HG03097 (cell line): ENCODE results near the gene TTLL8.
"Not testable (repeated sequence)": the region's sequence is repeated elsewhere in the genome, so short reads cannot be mapped to it uniquely, and the experiment has no call there.

Source experiments
- ATAC-seq: cut with Tn5 transposase; IDR thresholded peaks from one replicate; pipeline ENCODE4 v1.9.1; 2021; ENCODE audit not compliant: unreplicated experiment, low FRiP score

TTLL8 gene

DNA sequence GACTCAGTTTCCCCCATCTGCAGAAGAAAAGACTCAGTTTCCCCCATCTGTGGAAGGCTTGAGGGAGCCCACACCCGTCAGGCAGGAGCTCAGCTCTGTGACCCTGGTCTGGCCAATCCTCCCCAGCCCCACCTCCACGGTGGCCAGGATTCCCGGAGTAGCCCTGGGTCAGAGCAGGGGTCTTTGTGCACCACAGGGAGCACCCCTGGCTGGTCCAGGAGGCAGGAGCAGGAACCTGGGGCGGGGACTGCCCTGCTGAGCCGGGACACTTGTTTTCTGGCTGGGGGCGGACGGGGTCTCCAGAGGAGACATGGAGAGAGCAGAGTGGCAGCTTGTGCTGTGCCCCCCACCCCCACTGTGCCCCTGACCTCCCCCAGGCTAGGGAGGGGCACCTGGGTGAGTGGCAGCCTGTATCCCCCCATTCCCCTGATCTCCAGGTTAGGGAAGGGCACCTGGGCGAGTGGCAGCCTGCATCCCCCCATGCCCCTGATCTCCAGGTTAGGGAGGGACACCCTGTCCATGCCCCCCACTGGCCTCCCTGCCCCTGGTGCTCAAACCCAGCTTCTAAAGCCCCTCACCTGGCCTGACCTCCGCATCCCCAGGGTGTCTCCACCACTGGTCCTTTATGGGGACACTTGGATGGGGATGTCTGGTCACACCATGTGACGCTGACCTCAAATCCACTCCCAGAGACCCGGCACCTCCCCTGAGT lies 64.3 kb downstream of the TTLL8 start:
- ATAC-seq: no peak

DNA sequence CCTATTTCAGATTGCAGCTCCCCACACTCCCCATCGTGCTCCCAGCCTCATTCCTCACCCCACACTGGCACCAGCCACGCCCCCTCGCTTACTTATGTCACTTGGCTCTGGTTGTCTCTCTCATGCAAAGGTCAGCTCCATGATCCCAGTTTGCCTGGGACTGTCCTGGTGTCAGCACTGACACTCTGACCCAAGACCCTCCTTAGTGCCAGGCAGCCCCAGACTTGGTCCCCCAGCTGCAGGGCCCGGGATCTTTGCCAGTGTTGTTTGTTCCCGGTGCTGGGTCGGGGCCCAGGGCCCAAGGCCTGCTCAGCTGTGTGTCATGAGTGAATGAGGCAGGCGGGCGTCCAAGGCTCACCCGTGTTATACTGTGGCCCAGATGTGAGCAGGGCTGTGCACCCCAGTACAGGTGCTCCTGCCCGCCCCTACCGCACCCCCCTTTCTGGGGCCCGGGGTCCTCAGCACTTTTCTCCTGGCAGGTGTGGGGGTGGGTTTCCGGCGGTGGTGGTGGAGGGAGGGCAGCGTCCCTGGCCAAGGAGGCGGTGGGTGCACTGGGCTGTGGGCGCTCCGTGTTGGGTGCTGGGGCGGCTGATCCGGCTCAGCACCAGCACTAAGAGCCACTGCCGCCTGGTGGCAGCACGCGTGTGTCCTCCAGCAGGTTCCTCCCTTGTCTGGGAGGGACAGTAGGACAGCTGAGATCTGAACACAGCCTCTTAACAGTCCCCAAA lies 65.0 kb downstream of the TTLL8 start:
- no peak for ATAC-seq

DNA sequence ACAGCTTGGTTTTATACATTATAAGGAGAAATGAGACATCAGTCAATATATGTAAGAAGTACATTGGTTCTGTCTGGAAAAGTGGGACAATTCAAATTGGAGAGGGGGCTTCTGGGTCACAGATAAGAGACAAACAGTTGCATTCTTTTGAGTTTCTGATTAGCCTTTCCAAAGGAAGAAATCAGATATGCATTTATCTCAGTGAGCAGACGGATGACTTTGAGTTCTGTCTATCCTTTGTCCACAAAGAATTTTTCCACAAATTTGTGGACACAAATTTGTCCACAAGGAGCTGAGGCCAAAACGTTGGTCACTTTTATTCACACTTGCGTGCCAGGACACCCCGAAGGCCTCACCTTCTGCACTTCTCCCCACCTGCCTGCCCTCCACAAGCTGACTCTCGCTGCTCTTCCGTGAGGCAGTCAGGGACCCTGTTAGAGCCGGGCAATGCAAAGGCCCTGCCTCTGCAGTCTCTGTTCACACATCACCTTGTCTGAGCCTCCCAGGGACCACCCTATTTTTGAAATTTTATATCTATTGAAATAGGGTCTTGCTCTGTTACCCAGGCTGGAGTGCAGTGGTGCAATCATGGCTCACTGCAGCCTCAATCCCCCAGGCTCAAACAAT lies 66.1 kb downstream of the TTLL8 start:
- no peak for ATAC-seq

DNA sequence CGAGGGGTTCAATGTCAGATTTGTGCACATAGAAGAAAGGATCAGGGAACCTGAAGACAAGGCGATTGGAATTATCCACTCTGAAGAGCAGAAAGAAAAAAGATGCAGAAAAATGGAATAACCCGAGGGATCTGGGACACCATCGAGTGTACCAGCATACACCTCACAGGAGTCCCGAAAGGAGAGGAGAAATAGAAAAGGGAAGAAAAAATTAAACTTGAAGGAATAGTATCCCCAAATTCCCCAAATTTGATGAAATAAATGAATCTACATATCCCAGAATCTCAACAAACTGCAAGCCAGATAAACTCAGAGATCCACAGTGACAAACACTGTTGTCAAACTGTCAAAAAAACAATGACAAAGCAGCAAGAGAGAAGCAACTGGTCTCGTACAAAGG lies 66.9 kb downstream of the TTLL8 start:
- ATAC-seq: no peak

DNA sequence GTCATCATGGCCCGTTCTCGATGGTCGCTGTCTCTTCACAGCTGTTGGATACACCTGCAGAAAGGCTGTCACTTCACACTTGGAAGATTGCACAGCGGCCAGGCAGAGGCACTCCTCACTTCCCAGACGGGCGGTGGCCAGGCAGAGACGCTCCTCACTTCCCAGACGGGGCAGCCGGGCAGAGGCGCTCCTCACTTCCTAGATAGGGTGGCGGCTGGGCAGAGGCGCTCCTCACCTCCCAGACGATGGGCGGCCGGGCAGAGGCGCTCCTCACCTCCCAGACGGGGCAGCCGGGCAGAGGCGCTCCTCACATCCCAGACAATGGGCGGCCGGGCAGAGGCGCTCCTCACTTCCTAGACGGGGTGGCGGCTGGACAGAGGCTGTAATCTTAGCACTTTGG lies 68.3 kb downstream of the TTLL8 start:
- not testable (repeated sequence) for ATAC-seq

DNA sequence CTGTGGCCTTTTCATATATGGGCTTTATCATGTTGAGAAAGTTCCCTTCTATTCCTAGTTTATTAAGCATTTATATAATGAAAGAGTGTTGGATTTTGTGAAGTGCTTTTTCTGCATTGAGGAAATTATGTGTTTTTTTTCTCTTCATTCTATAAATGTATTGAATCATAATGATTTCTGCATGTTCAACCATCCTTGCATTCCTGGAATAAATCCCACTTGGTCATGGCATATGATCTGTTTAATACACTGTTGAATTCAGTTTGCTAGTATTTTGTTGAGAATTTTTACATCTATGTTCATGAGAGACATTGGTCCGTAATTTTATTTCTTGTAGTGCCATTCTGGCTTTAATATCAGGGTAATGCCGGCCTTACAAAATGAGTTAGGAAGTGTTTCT lies 71.8 kb downstream of the TTLL8 start:
- ATAC-seq: no peak

DNA sequence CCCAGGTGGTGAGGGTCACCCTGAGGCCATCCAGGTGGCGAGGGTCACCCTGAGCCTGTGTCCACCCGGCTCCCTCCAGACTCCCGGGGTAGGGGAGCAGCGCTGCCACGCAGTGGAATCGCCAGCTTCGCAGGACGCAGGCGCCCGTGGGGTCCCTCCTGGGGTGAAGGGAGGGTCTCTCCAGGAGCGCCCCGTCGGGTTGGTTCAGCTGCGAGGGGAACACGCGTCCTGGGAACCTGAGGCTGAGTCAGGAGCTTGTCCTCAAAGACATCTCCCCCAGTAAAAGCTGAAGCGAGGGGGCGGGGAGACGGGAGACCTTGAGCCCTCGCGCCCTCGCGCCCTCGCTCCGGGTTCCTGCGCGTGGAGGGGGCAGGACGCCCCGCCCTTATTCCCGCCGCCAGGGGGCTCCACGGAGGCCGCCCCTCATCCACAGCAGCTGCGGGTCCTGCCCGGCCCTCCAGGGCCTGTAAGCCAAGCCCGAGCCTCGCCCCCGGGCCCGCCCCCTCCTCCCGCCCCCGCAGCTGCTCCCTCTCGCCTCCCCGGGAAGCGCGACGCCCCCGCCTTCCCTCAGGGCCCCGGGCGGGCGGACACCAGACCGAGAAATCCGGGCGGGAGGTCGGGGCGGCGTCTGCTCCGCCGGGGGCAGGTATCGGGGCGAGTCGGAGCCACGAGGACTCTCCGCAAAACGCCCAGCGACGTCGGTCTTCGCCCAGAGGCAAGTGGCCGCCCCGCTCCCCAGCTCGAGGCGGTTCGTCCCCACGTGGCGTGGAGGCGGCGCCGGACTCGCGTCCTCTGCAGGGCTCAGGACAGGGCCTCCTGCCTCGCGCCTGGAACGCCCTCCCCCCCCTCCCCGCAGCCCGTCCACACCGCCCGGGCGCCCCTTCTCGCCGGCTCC lies 74.7 kb downstream of the TTLL8 start:
- ATAC-seq: no peak

DNA sequence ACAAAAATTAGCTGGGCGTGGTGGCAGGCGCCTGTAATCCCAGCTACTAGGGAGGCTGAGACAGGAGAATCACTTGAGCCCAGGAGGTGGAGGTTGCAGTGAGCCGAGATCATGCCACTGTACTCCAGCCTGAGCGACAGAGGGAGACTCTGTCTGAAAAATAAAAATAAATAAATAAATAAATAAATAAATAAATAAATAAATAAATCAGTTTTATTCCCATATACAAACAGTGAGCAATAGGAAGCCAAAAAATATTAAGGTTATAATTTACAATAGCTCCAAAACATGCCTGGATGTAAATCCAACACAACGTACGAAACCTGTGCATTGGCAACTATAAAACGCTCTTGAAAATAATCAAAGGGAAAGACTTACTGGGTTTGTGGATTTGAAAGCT lies 76.3 kb downstream of the TTLL8 start:
- ATAC-seq: not testable (repeated sequence)

DNA sequence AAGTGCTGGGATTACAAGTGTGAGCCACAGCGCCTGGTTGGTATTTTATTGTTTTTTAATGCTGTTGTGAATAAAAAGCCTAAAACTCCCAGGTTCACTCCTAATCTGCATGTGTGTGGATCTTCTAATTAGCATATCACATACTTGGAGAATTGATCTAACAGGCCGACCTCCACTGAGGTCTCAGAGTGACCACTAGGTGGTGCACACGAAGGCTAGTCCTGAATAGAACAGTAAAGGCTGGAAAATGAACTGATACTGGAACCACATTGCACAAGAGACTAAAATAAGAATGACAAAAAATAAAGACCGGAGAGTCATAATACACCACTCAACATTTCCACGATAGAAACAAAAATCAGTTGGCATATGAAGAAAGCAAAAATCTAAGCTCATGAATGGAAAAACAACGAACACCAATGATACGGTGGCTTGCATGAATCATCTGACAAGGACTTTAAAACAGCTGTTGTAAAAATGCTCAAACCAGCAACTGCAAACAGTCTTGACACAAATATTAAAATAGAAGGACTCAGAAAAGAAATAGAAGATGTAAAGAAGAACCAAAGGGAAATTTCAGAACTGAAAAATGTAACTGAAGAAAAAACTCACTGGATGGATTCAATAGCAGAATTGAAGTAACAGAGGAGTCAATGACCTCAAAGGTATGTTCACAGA lies 78.4 kb downstream of the TTLL8 start:
- no peak for ATAC-seq

DNA sequence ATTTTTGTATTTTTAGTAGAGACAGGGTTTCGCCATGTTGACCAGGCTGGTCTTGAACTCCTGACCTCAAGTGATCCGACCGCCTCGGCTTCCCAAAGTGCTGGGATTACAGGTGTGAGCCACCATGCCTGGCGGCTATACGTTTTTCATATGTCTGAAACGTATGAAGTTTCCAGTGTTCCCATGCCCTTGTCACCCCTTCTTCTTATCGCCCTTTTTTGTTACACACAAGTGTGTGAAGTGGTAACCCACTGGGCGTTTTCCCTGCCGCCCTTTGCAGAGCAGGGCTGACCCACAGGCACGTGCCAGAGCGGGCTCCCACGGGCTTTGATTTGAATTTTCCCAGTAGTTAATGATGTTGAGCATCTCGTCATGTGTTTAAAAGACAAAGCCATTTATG lies 80.5 kb downstream of the TTLL8 start:
- ATAC-seq: no peak

DNA sequence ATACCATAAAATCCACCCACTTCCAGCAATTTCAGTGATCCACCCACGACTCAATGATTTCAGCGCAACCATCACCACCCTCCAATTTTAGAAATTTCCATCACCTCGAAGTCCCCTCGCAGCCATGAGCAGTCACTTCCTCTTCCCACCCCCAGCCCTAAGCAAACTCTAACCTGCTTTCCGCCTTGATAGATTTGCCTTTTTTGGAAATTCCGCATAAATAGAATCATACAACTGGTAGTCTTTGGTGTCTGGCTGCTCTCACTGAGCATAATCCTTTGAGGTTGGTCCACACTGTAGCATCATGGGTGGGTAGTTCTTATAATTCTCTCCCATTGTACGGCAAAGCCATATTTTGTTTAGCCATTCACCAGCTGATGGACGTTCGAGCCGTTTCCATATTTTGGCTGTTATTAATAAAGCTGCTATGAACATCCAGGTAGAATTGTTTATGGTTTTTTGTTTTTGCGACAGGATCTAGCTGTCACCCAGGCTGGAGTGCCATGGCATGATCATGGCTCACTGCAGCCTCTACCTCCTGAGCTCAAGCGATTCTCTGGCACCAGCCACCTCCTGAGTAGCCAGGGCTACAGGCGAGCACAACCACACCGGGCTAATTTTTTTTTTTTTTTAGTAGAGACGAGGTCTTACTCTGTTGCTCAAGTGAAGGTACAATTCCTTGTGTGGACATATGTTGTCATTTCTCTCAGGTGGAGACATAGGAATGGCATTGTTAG lies 81.5 kb downstream of the TTLL8 start:
- no peak for ATAC-seq

DNA sequence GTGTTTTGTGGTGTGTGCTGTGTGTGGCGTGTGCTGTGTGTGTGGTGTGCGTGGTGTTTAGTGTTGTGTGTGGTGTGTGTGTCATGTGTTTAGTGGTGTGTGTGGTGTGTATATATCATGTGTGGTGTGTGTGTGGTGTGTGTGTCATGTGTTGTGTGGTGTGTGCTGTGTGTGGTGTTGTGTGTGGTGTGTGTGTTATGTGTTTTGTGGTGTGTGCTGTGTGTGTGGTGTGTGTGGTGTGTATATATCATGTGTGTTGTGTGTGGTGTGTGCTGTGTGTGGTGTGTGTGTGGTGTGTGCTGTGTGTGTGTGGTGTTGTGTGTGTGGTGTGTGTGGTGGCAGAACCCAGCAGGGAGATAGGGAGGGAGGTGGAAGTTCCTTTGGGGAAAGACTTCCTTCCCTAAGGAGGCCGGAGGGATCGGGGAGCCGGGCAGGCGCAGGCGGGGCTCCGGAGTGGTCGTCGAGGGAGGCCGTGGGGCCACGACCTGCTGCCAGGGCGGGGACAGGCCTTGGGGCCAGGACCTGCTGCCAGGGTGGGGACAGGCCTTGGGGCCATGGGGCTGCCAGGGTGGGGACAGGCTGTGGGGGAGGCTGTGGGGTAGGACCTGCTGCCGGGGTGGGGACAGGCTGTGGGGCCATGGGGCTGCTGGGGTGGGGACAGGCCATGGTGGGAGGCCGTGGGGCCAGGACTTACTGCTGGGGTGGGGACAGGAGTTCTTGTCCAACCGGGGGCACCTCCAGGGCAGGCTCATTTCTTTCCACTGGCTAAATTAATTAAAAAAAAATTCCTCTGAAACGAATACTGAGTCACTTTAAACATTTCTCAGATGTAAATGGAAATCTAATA lies 82.3 kb downstream of the TTLL8 start:
- ATAC-seq: no peak

DNA sequence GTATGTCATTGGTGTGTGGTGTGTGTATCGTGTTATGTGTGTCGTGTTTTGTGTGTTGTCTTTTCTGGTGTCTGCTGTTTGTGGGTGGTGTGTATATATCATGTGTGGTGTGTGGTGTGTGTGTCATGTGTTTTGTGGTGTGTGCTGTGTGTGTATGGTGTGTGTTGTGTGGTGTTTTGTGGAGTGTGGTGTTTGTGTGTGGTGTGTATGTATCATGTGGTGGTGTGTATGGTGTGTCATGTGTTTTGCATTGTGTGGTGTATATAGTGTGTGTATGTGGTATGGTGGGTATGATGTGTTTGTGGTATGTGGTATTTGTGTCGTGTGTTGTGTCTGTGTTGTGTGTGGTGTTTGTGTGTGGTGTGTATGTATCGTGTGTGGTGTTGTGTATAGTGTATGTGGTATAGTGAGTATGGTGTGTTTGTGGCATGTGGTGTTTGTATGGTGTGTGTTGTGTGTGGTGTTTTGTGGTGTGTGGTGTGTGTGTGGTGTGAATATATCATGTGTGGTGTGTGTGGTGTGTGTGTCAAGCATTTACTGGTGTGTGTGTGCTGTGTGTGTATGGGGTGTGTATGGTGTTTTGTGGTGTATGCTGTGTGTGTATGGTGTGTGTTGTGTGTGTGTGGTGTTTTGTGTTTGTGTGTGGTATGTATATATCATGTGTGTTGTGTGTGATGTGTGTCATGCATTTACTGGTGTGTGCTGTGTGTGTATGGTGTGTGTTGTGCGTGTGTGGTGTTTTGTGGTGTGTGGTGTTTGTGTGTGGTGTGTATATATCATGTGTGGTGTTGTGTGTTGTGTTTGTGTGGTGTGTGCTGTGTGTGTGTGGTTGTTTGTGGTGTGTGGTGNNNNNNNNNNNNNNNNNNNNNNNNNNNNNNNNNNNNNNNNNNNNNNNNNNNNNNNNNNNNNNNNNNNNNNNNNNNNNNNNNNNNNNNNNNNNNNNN lies 84.8 kb downstream of the TTLL8 start:
- no peak for ATAC-seq

DNA sequence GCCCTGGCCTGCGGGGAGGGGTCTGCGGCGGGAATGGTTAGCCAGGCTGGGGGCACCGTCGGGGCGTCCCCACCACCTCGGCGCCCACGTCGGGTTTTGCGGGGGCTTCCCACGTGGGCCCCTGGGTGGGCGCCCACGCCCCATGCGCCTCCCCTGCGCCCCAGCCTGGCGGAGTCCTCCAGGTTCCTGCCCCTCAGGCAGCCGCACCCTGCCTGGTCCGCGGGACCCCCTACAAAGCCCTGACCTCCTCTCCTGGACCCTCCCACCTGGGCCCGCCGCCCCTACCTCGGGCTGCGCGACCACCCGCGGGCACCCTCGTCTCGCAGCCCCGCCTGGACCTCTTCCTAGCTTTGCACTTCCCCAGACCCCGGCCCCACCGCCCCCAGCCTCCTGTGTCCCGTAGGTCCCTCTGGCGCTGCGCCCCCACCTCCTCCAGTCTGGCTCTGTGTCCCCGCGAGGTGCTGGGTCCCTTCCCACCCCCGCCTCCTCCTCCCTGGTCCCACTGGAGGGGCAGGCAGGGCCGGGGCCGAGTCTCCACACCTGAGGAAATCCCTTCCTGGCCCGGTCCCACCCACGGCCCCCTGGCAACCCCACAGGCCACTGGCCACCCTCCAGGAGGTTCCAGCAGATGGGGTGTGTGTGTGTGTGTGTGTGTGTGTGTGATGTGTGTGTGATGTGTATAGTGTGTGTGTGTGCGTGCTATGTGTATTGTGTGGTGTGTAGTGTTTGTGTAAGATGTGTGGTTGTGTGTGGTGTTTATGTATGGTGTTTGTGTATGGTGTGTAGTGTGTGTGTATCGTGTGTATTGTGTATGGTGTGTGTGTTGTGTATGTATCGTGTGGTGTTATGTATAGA lies 85.7 kb downstream of the TTLL8 start:
- ATAC-seq: no peak

DNA sequence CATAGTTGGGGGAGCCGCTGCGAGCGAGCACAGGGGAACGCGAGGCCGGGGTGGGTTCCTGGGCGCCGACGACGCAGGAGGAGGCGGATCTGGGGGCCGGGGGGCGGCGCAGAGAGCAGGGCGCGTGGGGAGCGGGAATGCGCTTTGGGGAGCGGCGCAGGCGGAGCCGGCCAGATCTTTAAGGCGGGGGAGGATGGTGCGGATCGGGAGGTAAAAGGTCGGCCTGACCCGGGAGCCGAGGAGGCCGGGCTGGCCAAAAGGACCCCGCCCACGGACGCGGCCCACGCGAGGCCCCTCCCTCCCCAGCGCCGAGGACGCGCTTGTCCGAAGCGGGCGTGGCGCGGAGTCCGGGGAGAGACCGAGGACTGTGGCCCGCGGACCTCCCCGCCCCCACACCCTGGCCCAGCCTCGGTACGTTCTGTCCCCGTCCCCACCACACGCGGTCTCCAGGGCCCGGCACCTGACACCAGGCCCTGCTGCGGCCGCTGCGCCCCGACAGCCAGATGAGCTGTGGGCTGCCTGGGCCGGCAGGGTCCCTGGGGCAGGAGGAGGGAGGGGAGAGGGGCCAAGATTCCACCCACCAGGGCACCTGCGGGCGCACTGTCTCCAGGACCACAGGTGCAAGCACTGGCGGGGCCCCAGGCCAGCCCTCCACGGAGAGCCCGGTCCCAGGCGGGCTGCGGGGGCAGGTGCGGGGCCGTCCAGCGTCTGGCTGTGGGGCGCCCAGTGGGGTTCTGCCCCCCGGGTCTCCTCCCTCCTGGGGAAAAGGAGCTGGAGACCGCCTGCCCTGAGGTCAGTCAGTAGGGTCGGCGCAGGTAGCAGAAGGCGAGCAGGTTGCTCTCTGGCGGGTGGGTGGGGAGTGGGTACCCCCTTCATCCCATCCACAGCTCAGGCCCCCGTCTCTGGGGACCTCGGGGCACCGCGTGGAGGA lies 86.6 kb downstream of the TTLL8 start:
- peak; percentile 12 for ATAC-seq
